Measurements from ENCODE around the gene TLR10.

Gene TLR10

GRCh38 chr4:38759790-38760122 is 23.0 kb downstream of the TLR10 start:
- no peak for DNase-seq

GRCh38 chr4:38759113-38759789 is 23.5 kb downstream of the TLR10 start:
- DNase-seq, result peak; percentile 37 to 61

GRCh38 chr4:38757945-38758600 is 24.7 kb downstream of the TLR10 start:
- no peak for DNase-seq

- DNase-seq, result no peak
Measured at GRCh38 chr4:38752941-38753806, 29.6 kb downstream of the TLR10 start.

GRCh38 chr4:38752372-38752940 is 30.3 kb downstream of the TLR10 start:
- DNase-seq, result no peak

- no peak for DNase-seq
Measured at GRCh38 chr4:38751341-38752010, 31.3 kb downstream of the TLR10 start.

- DNase-seq, result no peak
Measured at GRCh38 chr4:38749336-38749735, 33.5 kb downstream of the TLR10 start.

GRCh38 chr4:38747629-38748028 is 35.2 kb downstream of the TLR10 start:
- DNase-seq, result no peak

GRCh38 chr4:38745881-38746280 is 36.9 kb downstream of the TLR10 start:
- no peak for DNase-seq

GRCh38 chr4:38743866-38744265 is 38.9 kb downstream of the TLR10 start:
- no peak for DNase-seq

- DNase-seq, result no peak
Measured at GRCh38 chr4:38740303-38740702, 42.5 kb downstream of the TLR10 start.

- DNase-seq, result no peak
Measured at GRCh38 chr4:38738940-38739803, 43.6 kb downstream of the TLR10 start.

- no peak for DNase-seq
Measured at GRCh38 chr4:38735870-38736269, 46.9 kb downstream of the TLR10 start.

- DNase-seq, result no peak
Measured at GRCh38 chr4:38734911-38735310, 47.9 kb downstream of the TLR10 start.

GRCh38 chr4:38734446-38734845 is 48.3 kb downstream of the TLR10 start:
- no peak for DNase-seq

- DNase-seq, result no peak
Measured at GRCh38 chr4:38733663-38734062, 49.1 kb downstream of the TLR10 start.

- DNase-seq, result peak; percentile 84 to 85
Measured at GRCh38 chr4:38730830-38731646, 51.8 kb downstream of the TLR10 start.

GRCh38 chr4:38730493-38730829 is 52.3 kb downstream of the TLR10 start:
- DNase-seq, result no peak

GRCh38 chr4:38728631-38729141 is 54.1 kb downstream of the TLR10 start:
- DNase-seq, result no peak

GRCh38 chr4:38724475-38724808 is 58.3 kb downstream of the TLR10 start:
- DNase-seq, result no peak
